SK-N-SH (cell line): ENCODE results near the gene TYROBP. TPM values are rescaled to one million over a fixed set of nuclear protein-coding genes. Genes with fewer than 3 reads are reported as not detected.

Experiments used
- CTCF ChIA-PET: fragments of 300-600, 350-600 bp; formaldehyde crosslinking; extraction: SDS; loops from one replicate; lab custom pipeline; 2021; lab: Yijun Ruan, JAX
- POLR2A ChIA-PET: fragments of 350-600 bp; sonication (Branson Sonifier 250); formaldehyde crosslinking; extraction: SDS; loops from one replicate; lab custom pipeline; 2020; ENCODE audit warnings: antibody characterized with exemption, inconsistent platforms; lab: Yijun Ruan, JAX
- DNase-seq: peaks from one replicate; pipeline ENCODE4 v3.0.0; 2012
- H2AFZ ChIP-seq: fragments of 200-600 bp; sonication (generic); 2 replicates; pipeline ENCODE4 v1.8.1; 2016; ENCODE audit warnings: antibody characterized with exemption, mild to moderate bottlenecking, low read depth
- H3F3A ChIP-seq: fragments of 200-600 bp; sonication (generic); replicated peaks from 2 replicates; pipeline ENCODE3; 2016; ENCODE audit warnings: antibody characterized with exemption, mild to moderate bottlenecking; ENCODE audit not compliant: insufficient read depth
- H3K27ac ChIP-seq, 2 experiments: fragments of 200-500 bp in 1 of 2; fragments of 200-600 bp in 1 of 2; sonication (Bioruptor generic) in 1 of 2; sonication (generic), shearing (Covaris generic) in 1 of 2; 2 replicates each; pipeline versions ENCODE4 v1.5.1 to v1.6.1; 2014 to 2016; ENCODE audit warnings: low read depth in 2 of 2, inconsistent platforms in 1 of 2, low read length in 1 of 2, mild to moderate bottlenecking in 1 of 2, mixed read lengths in 1 of 2
- H3K27me3 ChIP-seq: fragments of 200-600 bp; sonication (generic), shearing (Covaris generic); 2 replicates; pipeline ENCODE4 v1.6.1; 2016; ENCODE audit warnings: mixed run types; ENCODE audit not compliant: insufficient read depth
- H3K36me3 ChIP-seq, 2 experiments: fragments of 200-500 bp in 1 of 2; fragments of 200-600 bp in 1 of 2; sonication (Bioruptor generic) in 1 of 2; sonication (generic) in 1 of 2; replicated peaks in 1 of 2; 2 replicates each; pipeline versions ENCODE3 to v1.5.1; 2014 to 2016; ENCODE audit warnings: low read length in 1 of 2, mild to moderate bottlenecking in 1 of 2; ENCODE audit not compliant: insufficient read depth in 2 of 2, control insufficient read depth in 1 of 2
- H3K4me1 ChIP-seq, 2 experiments: fragments of 200-500 bp in 1 of 2; fragments of 200-600 bp in 1 of 2; sonication (Bioruptor generic) in 1 of 2; sonication (generic), shearing (Covaris generic) in 1 of 2; 2 replicates each; pipeline versions ENCODE4 v1.5.1 to v1.6.1; 2014 to 2016; ENCODE audit warnings: low read depth in 1 of 2, low read length in 1 of 2, mixed run types in 1 of 2; ENCODE audit not compliant: insufficient read depth in 2 of 2, control insufficient read depth in 1 of 2
- H3K4me2 ChIP-seq: fragments of 200-600 bp; sonication (generic), shearing (Covaris generic); 2 replicates; pipeline ENCODE4 v1.6.1; 2017; ENCODE audit warnings: mixed run types
- H3K4me3 ChIP-seq, 2 experiments: fragments of 200-500 bp in 1 of 2; fragments of 200-600 bp in 1 of 2; sonication (Bioruptor generic) in 1 of 2; sonication (generic), shearing (Covaris generic) in 1 of 2; 2 replicates each; pipeline versions ENCODE4 v1.5.1 to v1.8.1; 2014 to 2016; ENCODE audit warnings: low read depth in 2 of 2, inconsistent platforms in 1 of 2, low read length in 1 of 2, mild to moderate bottlenecking in 1 of 2, mixed read lengths in 1 of 2, moderate library complexity in 1 of 2
- H3K79me2 ChIP-seq: fragments of 200-600 bp; sonication (generic); 2 replicates; pipeline ENCODE4 v1.8.1; 2017; ENCODE audit warnings: mild to moderate bottlenecking; ENCODE audit not compliant: insufficient read depth
- H3K9ac ChIP-seq: fragments of 200-600 bp; sonication (generic); 2 replicates; pipeline ENCODE4 v1.6.1; 2017; ENCODE audit warnings: mixed run types
- H3K9me2 ChIP-seq: fragments of 200-600 bp; sonication (generic); 2 replicates; pipeline ENCODE4 v1.6.1; 2017; ENCODE audit warnings: mixed run types
- H3K9me3 ChIP-seq: fragments of 200-600 bp; sonication (generic); 2 replicates; pipeline ENCODE4 v1.6.1; 2017; ENCODE audit warnings: mixed run types, mild to moderate bottlenecking, moderate library complexity
- H4K20me1 ChIP-seq: fragments of 200-600 bp; sonication (generic); 2 replicates; pipeline ENCODE4 v1.6.1; 2017; ENCODE audit warnings: mild to moderate bottlenecking, mixed run types; ENCODE audit not compliant: insufficient read depth
- EP300 ChIP-seq, 2 experiments: IDR thresholded peaks; 2 replicates each; pipeline versions ENCODE4 v1.4.0 to v1.6.1; 2012; ENCODE audit warnings: borderline replicate concordance in 1 of 2, low read depth in 1 of 2, low read length in 1 of 2
- FOXJ3 ChIP-seq: sonication (generic); formaldehyde crosslinking; IDR thresholded peaks from 2 replicates; pipeline ENCODE4 v1.5.1; 2020; ENCODE audit warnings: mild to moderate bottlenecking, missing genetic modification reagents
- FOXM1 ChIP-seq: IDR thresholded peaks from 2 replicates; pipeline ENCODE4 v1.4.0; 2012; ENCODE audit warnings: low read depth, mild to moderate bottlenecking
- GABPA ChIP-seq: IDR thresholded peaks from 2 replicates; pipeline ENCODE4 v1.4.0; 2012; ENCODE audit warnings: low read depth, mild to moderate bottlenecking
- RAD21 ChIP-seq: IDR thresholded peaks from 2 replicates; pipeline ENCODE4 v1.6.1; 2012; ENCODE audit warnings: mild to moderate bottlenecking, low read length
- RCOR1 ChIP-seq: fragments of 150-350 bp; IDR thresholded peaks from 2 replicates; pipeline ENCODE4 v1.6.1; 2017; ENCODE audit warnings: antibody characterized with exemption, low read length
- RFX5 ChIP-seq: IDR thresholded peaks from 2 replicates; pipeline ENCODE4 v1.6.1; 2012; ENCODE audit warnings: mild to moderate bottlenecking, improper control_type of control experiment, low read length
- SIN3A ChIP-seq: IDR thresholded peaks from 2 replicates; pipeline ENCODE4 v1.6.1; 2012; ENCODE audit warnings: low read depth, mild to moderate bottlenecking, low read length, moderate library complexity, borderline replicate concordance
- WGBS: methylation state at CpG from one replicate; pipeline ENCODE4 v1.1.6; 2017; ENCODE audit warnings: low lambda C conversion rate; 5-methylcytosine and 5-hydroxymethylcytosine counted together
- polyA plus RNA-seq, 3 experiments: library from polyadenylated mRNA; depleted of rRNA; stranded (reverse); fragments of >200 nt; gene quantifications; 2 replicates each; pipeline ENCODE4 v1.2.3, GENCODE V29; 2012
- TF ChIP-seq, protein P1 (sequence below): fragments of 150-350 bp; IDR thresholded peaks from 2 replicates; pipeline ENCODE4 v1.6.1; 2017; ENCODE audit warnings: antibody characterized with exemption, low read length, low read depth, borderline replicate concordance
- TF ChIP-seq, protein P2 (sequence below): IDR thresholded peaks from 2 replicates; pipeline ENCODE4 v1.4.0; 2012; ENCODE audit warnings: low read depth
- TF ChIP-seq, protein P3 (sequence below): IDR thresholded peaks from 2 replicates; pipeline ENCODE4 v1.4.0; 2012; ENCODE audit warnings: low read depth, borderline replicate concordance
- TF ChIP-seq, protein P4 (sequence below): fragments of 150-350 bp; IDR thresholded peaks from 2 replicates; pipeline ENCODE4 v1.6.1; 2016; ENCODE audit warnings: mild to moderate bottlenecking, low read depth, low read length
- TF ChIP-seq, protein P5 (sequence below): fragments of 200-600 bp; sonication (generic); IDR thresholded peaks from 2 replicates; pipeline ENCODE4 v1.6.1; 2017; ENCODE audit warnings: antibody characterized with exemption, mild to moderate bottlenecking, moderate library complexity

The TYROBP gene
- polyA plus RNA-seq, 1 of the 3 experiments (the other 2 are of a cell fraction), result not detected

DNA sequence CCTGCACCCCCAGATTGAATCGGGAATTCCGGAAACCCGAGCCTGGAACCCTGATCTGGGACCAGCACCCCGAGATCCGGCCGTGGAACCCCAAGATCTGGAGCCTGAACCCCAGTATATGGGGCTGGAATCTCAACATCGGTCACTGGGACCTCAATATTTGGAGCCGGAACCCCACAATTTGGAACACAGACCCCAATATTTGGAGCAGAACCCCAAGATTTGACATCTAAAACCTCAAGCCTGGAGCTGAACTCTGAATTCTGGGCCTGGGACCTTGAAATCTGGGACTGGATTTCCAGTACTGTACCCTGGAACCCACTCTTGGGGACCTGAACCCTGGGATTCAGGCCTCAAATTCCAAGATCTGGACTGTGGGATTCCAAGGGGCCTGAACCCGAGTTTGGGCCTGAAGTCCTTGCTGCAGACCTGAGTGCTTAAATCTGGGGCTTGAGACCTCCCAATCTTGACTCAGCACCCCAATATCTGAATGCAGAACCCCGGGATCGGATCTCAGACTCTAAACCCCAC, 28.7 kb upstream of the TYROBP start:
- Histone ChIP-seq H3K4me2 (peak overlapping the region; percentile 100), H3F3A (no peaks in the 10 kb centered on the region), H3K9me3 (no peaks in the 10 kb centered on the region), H3K9me2 (no peaks in the 10 kb centered on the region), H2AFZ (peak overlapping the region; percentile 74; the same call in 1 of the 2 replicates), H3K4me3 (peak overlapping the region; percentile 68 to 100), H4K20me1 (0 out of 2 replicates have a peak, but pooled peaks cover 3% of the 10 kb centered on the region), H3K9ac (peak overlapping the region; percentile 81), H3K4me1 (peaks cover 0 to 24% of the 10 kb centered on the region in 2 experiments; a peak in 1 of 4 replicates), H3K27me3 (no peaks in the 10 kb centered on the region), H3K27ac (peak overlapping the region in 1 of 2 experiments; percentile 24; a peak in 2 of 4 replicates), H3K36me3 (no peaks in the 10 kb centered on the region), H3K79me2 (no peaks in the 10 kb centered on the region; the same call in 1 of the 2 replicates)
- ChIA-PET CTCF (interaction anchor here (0.8 to 0.9 kb wide), 2 partner anchors 55 to 77 kb away, joined by 3 read pairs; partner anchors contain the start of gene ALKBH6), POLR2A (no interaction called here)
- TF ChIP-seq SIN3A (no peak), FOXJ3 (no peak), RCOR1 (no peak), RFX5 (no peak), GABPA (no peak), RAD21 (no peak), EP300 (IDR thresholded peaks at IDR 0.05; ENCODE audit: borderline replicate concordance in 1 of 2, low read depth in 1 of 2, low read length in 1 of 2) (no peak), FOXM1 (no peak)
- TF ChIP-seq, protein P1, sequence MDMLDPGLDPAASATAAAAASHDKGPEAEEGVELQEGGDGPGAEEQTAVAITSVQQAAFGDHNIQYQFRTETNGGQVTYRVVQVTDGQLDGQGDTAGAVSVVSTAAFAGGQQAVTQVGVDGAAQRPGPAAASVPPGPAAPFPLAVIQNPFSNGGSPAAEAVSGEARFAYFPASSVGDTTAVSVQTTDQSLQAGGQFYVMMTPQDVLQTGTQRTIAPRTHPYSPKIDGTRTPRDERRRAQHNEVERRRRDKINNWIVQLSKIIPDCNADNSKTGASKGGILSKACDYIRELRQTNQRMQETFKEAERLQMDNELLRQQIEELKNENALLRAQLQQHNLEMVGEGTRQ, result no peak
- TF ChIP-seq, protein P2, sequence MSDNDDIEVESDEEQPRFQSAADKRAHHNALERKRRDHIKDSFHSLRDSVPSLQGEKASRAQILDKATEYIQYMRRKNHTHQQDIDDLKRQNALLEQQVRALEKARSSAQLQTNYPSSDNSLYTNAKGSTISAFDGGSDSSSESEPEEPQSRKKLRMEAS, result no peak
- TF ChIP-seq, protein P3, sequence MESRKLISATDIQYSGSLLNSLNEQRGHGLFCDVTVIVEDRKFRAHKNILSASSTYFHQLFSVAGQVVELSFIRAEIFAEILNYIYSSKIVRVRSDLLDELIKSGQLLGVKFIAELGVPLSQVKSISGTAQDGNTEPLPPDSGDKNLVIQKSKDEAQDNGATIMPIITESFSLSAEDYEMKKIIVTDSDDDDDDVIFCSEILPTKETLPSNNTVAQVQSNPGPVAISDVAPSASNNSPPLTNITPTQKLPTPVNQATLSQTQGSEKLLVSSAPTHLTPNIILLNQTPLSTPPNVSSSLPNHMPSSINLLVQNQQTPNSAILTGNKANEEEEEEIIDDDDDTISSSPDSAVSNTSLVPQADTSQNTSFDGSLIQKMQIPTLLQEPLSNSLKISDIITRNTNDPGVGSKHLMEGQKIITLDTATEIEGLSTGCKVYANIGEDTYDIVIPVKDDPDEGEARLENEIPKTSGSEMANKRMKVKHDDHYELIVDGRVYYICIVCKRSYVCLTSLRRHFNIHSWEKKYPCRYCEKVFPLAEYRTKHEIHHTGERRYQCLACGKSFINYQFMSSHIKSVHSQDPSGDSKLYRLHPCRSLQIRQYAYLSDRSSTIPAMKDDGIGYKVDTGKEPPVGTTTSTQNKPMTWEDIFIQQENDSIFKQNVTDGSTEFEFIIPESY, result no peak
- TF ChIP-seq, protein P4, sequence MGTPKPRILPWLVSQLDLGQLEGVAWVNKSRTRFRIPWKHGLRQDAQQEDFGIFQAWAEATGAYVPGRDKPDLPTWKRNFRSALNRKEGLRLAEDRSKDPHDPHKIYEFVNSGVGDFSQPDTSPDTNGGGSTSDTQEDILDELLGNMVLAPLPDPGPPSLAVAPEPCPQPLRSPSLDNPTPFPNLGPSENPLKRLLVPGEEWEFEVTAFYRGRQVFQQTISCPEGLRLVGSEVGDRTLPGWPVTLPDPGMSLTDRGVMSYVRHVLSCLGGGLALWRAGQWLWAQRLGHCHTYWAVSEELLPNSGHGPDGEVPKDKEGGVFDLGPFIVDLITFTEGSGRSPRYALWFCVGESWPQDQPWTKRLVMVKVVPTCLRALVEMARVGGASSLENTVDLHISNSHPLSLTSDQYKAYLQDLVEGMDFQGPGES, result no peak
- TF ChIP-seq, protein P5, sequence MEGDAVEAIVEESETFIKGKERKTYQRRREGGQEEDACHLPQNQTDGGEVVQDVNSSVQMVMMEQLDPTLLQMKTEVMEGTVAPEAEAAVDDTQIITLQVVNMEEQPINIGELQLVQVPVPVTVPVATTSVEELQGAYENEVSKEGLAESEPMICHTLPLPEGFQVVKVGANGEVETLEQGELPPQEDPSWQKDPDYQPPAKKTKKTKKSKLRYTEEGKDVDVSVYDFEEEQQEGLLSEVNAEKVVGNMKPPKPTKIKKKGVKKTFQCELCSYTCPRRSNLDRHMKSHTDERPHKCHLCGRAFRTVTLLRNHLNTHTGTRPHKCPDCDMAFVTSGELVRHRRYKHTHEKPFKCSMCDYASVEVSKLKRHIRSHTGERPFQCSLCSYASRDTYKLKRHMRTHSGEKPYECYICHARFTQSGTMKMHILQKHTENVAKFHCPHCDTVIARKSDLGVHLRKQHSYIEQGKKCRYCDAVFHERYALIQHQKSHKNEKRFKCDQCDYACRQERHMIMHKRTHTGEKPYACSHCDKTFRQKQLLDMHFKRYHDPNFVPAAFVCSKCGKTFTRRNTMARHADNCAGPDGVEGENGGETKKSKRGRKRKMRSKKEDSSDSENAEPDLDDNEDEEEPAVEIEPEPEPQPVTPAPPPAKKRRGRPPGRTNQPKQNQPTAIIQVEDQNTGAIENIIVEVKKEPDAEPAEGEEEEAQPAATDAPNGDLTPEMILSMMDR, result no peak
- DNase-seq, result no peak
- 11% methylated on average over 11 of the region's 11 CpGs for WGBS
